Esophagus muscularis mucosa (tissue), 4 donors: Measurements from ENCODE around the gene RPL6.

ENCODE experiments used
- EP300 ChIP-seq: sonication (generic); formaldehyde crosslinking; IDR thresholded peaks from one replicate; pipeline ENCODE4 v1.6.1; 2017; ENCODE audit warnings: antibody characterized with exemption
- POLR2A ChIP-seq: fragments of 450-650 bp; IDR thresholded peaks from one replicate; pipeline ENCODE4 v1.6.1; 2017; ENCODE audit warnings: antibody characterized with exemption, moderate library complexity, mild to moderate bottlenecking, low read depth
- POLR2AphosphoS5 ChIP-seq, 2 donors: sonication (generic); formaldehyde crosslinking; IDR thresholded peaks; one replicate each; pipeline ENCODE4 v1.6.1; 2017; ENCODE audit warnings: antibody characterized with exemption in 2 of 2
- TF ChIP-seq, protein P1 (sequence below), 3 experiments: fragments of 200-600 bp in 2 of 3; fragments of 450-650 bp in 1 of 3; sonication (generic) in 2 of 3; IDR thresholded peaks; one replicate each; pipeline ENCODE4 v1.5.1; 2017 to 2019; ENCODE audit warnings: antibody characterized with exemption in 3 of 3, mild to moderate bottlenecking in 2 of 3, moderate library complexity in 1 of 3

DNA sequence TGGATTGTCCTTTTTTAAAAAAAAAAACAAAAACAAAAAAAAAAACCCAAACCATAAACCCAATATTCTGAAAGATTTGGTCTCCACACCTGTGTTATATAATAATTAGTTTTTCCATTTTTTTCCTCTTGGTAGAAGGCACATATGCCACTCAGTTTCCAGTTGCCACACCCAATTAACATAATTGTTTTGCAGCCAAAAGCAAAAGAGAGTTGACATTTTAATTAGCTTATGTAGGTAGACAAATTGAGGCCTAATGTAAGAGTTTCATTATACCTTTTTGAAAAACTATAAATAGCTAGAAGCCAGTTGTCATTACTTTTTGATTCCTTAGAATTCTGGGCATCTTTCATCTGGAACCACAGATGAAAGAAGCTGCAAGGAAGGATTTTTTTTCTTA, 30.4 kb upstream of the RPL6 start:
- TF ChIP-seq, protein P1, sequence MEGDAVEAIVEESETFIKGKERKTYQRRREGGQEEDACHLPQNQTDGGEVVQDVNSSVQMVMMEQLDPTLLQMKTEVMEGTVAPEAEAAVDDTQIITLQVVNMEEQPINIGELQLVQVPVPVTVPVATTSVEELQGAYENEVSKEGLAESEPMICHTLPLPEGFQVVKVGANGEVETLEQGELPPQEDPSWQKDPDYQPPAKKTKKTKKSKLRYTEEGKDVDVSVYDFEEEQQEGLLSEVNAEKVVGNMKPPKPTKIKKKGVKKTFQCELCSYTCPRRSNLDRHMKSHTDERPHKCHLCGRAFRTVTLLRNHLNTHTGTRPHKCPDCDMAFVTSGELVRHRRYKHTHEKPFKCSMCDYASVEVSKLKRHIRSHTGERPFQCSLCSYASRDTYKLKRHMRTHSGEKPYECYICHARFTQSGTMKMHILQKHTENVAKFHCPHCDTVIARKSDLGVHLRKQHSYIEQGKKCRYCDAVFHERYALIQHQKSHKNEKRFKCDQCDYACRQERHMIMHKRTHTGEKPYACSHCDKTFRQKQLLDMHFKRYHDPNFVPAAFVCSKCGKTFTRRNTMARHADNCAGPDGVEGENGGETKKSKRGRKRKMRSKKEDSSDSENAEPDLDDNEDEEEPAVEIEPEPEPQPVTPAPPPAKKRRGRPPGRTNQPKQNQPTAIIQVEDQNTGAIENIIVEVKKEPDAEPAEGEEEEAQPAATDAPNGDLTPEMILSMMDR (IDR thresholded peaks at IDR 0.05), result no peak
- TF ChIP-seq POLR2AphosphoS5 (IDR thresholded peaks at IDR 0.05) (no peak), EP300 (no peak), POLR2A (no peak)
